GM12864 (cell line): Measurements from ENCODE around the gene RAP1GAP2.

Experiments used
- DNase-seq: peaks from one replicate; pipeline ENCODE4 v3.0.0-alpha.2; 2011; ENCODE audit warnings: low read depth
- H3K4me3 ChIP-seq: 2 replicates; pipeline ENCODE4 v1.5.1; 2011; ENCODE audit warnings: mild to moderate bottlenecking, low read depth, low read length, control low read depth
- CTCF ChIP-seq: IDR thresholded peaks from 2 replicates; pipeline ENCODE4 v1.5.1; 2011; ENCODE audit warnings: low read depth, mild to moderate bottlenecking, moderate library complexity, low read length, control low read depth, inconsistent platforms; ENCODE audit errors: missing control alignments

The RAP1GAP2 gene

GRCh38 chr17:3032258-3033247 is 236.3 kb downstream of the RAP1GAP2 start:
- DNase-seq: no peak
- TF ChIP-seq CTCF: no peak
- H3K4me3 ChIP-seq: no peak overlapping the region

- TF ChIP-seq CTCF: no peak
- no peak overlapping the region for H3K4me3 ChIP-seq
- no peak for DNase-seq
These were observed 237.0 kb downstream of the RAP1GAP2 start for GRCh38 chr17:3033248-3033640.

- no peak for TF ChIP-seq CTCF
- no peak overlapping the region for H3K4me3 ChIP-seq
- no peak for DNase-seq
These were observed 237.7 kb downstream of the RAP1GAP2 start for GRCh38 chr17:3033741-3034577.

- DNase-seq: no peak
- no peak overlapping the region for H3K4me3 ChIP-seq
- TF ChIP-seq CTCF: no peak
These were observed 238.3 kb downstream of the RAP1GAP2 start for GRCh38 chr17:3034578-3034920.

- H3K4me3 ChIP-seq: no peak overlapping the region
- DNase-seq: no peak
- no peak for TF ChIP-seq CTCF
These were observed 239.2 kb downstream of the RAP1GAP2 start for GRCh38 chr17:3035256-3035967.

GRCh38 chr17:3035968-3036280 is 239.7 kb downstream of the RAP1GAP2 start:
- no peak overlapping the region for H3K4me3 ChIP-seq
- no peak for TF ChIP-seq CTCF
- no peak for DNase-seq
